Activated CD4-positive, alpha-beta memory T cell treated with anti-CD3 and anti-CD28 coated beads, Interleukin-2, amount 10 ng/mL, durations not matched to agents 7 days and 5 days (primary cell): ENCODE results near the gene KCNAB1. TPM values are rescaled to one million over a fixed set of nuclear protein-coding genes. Genes with fewer than 3 reads are reported as not detected.

Experiments used
- CTCF ChIA-PET: fragments of 350-600 bp; sonication (Branson Sonifier 250); formaldehyde crosslinking; loops from one replicate; lab custom pipeline; 2021; ENCODE audit warnings: antibody characterized with exemption, inconsistent platforms; lab: Charles Lee
- POLR2A ChIA-PET: fragments of 350-600 bp; sonication (Branson Sonifier 250); formaldehyde crosslinking; loops from one replicate; lab custom pipeline; 2021; ENCODE audit warnings: antibody characterized with exemption; lab: Charles Lee
- DNase-seq: peaks from one replicate; pipeline ENCODE4 v3.0.0-alpha.2; 2020
- H3K27ac Mint-ChIP-seq: one replicate; pipeline ENCODE4 v1.8.0; 2021; ENCODE audit warnings: mild to moderate bottlenecking, mixed read lengths
- H3K27me3 Mint-ChIP-seq: one replicate; pipeline ENCODE4 v1.8.0; 2021; ENCODE audit warnings: mixed read lengths
- H3K36me3 Mint-ChIP-seq: one replicate; pipeline ENCODE4 v1.8.0; 2021; ENCODE audit warnings: low read depth, mixed read lengths
- H3K4me1 Mint-ChIP-seq: one replicate; pipeline ENCODE4 v1.8.0; 2021; ENCODE audit warnings: mixed read lengths
- H3K4me3 Mint-ChIP-seq: one replicate; pipeline ENCODE4 v1.8.0; 2021; ENCODE audit warnings: mild to moderate bottlenecking, mixed read lengths
- H3K9me3 Mint-ChIP-seq: one replicate; pipeline ENCODE4 v1.8.0; 2021; ENCODE audit warnings: mixed read lengths
- total RNA-seq, 2 experiments: library from RNA; stranded (reverse); gene quantifications; one replicate each; pipeline ENCODE4 v1.2.3, GENCODE V29; 2021

KCNAB1 gene
- total RNA-seq, 2 experiments from 2014 or later = not detected

- Mint-ChIP-seq H3K9me3 (no peaks in the 10 kb centered on the region), H3K27ac (no peak overlapping the region), H3K4me3 (no peak overlapping the region), H3K27me3 (peaks cover 26% of the 10 kb centered on the region), H3K4me1 (peaks cover 7% of the 10 kb centered on the region), H3K36me3 (no peaks in the 10 kb centered on the region)
- ChIA-PET CTCF (no interaction called here), POLR2A (no interaction called here)
- no peak for DNase-seq
These were observed 25.5 kb downstream of the KCNAB1 start for GRCh38 chr3:156145866-156146265.

DNA sequence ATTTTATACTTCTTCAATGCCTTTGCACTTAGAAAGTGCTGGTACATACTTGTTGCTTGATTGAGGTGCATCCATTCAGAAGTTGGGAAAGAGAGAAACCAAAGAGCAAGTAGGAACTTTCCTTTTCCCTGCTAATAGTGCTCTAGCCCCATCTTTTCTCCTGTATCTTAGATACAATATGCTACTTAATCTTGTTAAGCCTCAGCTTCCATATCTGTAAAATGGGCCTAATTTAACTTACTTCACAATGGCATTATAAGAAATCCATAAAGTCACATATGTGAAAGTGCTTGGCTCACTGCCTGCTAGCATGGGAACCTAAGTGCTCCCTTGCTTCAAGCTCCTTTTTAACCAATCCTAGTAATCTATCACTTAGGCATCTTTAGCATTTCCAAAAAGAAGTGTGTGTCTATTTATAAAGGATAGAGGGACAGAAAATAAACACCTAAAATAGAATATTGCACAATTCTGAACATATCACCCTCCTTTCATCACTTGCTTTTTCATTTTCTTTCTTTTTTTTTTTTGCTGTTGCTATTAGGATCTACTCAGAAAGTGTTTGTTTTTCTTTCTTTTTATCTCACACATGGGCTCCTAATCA lies 28.1 kb downstream of the KCNAB1 start:
- Mint-ChIP-seq H3K4me3 (no peak overlapping the region), H3K27me3 (peaks cover 20% of the 10 kb centered on the region), H3K9me3 (no peaks in the 10 kb centered on the region), H3K4me1 (peaks cover 7% of the 10 kb centered on the region), H3K36me3 (no peaks in the 10 kb centered on the region), H3K27ac (no peak overlapping the region)
- ChIA-PET CTCF (interaction anchor here (0.8 to 6.8 kb wide), 9 partner anchors 7 to 989 kb away, joined by 3 to 64 read pairs (median 5); no protein-coding TSS in a partner anchor), POLR2A (no interaction called here)
- DNase-seq = no peak

GRCh38 chr3:156148946-156149381 lies 28.6 kb downstream of the KCNAB1 start:
- Mint-ChIP-seq H3K36me3 (no peaks in the 10 kb centered on the region), H3K27ac (no peak overlapping the region), H3K4me3 (no peak overlapping the region), H3K9me3 (no peaks in the 10 kb centered on the region), H3K27me3 (peaks cover 20% of the 10 kb centered on the region), H3K4me1 (peaks cover 7% of the 10 kb centered on the region)
- POLR2A ChIA-PET = no interaction called here
- no peak for DNase-seq
- CTCF ChIA-PET = interaction anchor here (0.8 to 6.8 kb wide), 9 partner anchors 8 to 988 kb away, joined by 3 to 64 read pairs (median 5); no protein-coding TSS in a partner anchor

DNA sequence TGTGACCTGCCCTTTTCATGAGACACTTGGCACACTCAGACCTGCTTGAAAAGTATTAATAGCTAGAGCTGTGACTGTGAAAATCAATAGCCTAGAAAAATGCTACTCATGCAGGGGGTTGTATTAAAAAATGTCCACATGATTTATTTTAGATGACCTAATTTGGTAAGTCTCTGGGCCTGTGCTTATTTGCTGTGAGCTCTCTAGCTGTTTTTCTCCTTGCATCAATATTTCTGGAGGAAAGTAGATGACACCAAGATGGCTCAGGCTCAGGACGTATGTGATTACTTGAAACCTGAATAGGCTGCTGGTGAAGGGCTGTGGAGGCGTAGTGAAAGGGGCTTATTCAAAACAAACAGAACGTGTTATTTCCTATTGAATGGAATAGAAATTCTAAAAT lies 29.5 kb downstream of the KCNAB1 start:
- POLR2A ChIA-PET = interaction anchor here (1.2 kb wide), 1 partner anchor 9 kb away, joined by 3 read pairs; no protein-coding TSS in a partner anchor
- no peak for DNase-seq
- H3K4me3 Mint-ChIP-seq = no peak overlapping the region
- CTCF ChIA-PET = interaction anchor here (0.6 to 6.8 kb wide), 12 partner anchors 9 to 1052 kb away, joined by 3 to 64 read pairs (median 4); no protein-coding TSS in a partner anchor
- no peak overlapping the region for H3K27ac Mint-ChIP-seq
- peaks cover 12% of the 10 kb centered on the region for H3K27me3 Mint-ChIP-seq
- H3K4me1 Mint-ChIP-seq = peaks cover 7% of the 10 kb centered on the region
- no peaks in the 10 kb centered on the region for H3K9me3 Mint-ChIP-seq
- H3K36me3 Mint-ChIP-seq = no peaks in the 10 kb centered on the region

DNA sequence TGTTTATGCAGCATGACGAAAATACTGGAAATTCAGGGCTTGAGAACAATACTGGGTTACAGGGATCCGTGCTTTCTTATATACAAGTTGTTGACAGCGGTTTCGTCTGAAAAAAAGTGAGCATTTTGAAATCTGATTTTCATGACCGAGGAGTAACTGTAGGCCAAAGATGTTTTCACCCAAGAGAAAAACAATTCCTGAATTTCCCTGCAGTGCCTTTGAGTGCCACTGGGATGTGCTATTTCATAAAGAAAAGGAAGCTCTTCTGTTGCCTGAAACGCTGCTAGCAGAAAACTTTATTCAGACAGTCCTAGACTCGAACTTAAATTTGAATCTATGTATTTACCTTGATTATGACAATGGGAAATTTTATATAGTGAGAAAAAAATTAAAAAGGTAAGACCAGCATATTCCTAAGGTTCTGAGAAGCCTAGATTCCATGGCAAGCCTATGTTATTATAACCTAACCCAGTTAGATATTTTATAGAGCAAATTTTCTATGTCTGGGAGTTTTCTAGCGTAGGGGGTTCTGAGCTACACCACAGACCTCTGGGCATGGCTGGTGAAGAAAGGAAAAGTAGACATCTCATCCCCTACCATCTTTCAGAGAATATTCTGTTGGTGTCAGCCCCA lies 30.2 kb downstream of the KCNAB1 start:
- peaks cover 10% of the 10 kb centered on the region for H3K27me3 Mint-ChIP-seq
- H3K27ac Mint-ChIP-seq = no peak overlapping the region
- DNase-seq = peak; percentile 24
- ChIA-PET CTCF (interaction anchor here (0.6 to 6.8 kb wide), 17 partner anchors 8 to 1051 kb away, joined by 3 to 64 read pairs (median 4); no protein-coding TSS in a partner anchor), POLR2A (interaction anchor here (1.2 kb wide), 1 partner anchor 8 kb away, joined by 3 read pairs; no protein-coding TSS in a partner anchor)
- H3K4me3 Mint-ChIP-seq = no peak overlapping the region
- H3K4me1 Mint-ChIP-seq = peaks cover 7% of the 10 kb centered on the region
- H3K9me3 Mint-ChIP-seq = no peaks in the 10 kb centered on the region
- H3K36me3 Mint-ChIP-seq = no peaks in the 10 kb centered on the region

DNA sequence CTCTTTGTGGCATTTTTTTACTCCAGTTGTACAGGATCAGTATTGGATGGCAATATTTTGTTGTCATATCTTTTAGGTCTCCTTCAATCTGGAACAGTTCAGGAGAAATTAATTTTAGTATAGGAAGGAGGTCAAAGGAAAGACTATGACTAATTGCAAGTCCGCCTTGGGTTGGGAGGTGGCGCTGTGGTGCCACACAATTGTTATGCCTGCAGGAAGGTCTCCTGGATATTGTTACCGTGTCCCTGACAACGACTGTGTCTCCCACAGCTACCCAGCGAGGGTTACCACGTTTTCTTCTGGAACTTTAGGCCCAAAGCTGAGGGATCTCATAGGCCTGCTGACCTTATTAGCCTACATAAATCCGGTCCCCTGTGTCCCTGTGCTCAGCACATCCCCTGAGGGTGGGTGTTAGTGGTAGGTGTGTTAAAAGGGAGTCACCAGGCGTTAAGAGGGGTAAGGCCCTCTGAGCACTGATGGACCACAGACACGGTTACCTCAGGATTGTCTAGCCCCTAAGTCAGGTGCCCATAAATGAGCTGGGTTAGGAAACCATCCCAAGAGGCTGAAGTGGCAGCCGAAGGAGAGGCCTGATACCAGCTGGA lies 31.5 kb downstream of the KCNAB1 start:
- CTCF ChIA-PET = interaction anchor here (0.7 to 6.8 kb wide), 24 partner anchors 8 to 1009 kb away, joined by 3 to 64 read pairs (median 4); partner anchors contain the start of genes CCNL1 and SSR3
- no peak overlapping the region for H3K4me3 Mint-ChIP-seq
- POLR2A ChIA-PET = interaction anchor here (0.7 to 2.4 kb wide), 2 partner anchors 22 to 522 kb away, joined by 3 to 7 read pairs; no protein-coding TSS in a partner anchor

DNA sequence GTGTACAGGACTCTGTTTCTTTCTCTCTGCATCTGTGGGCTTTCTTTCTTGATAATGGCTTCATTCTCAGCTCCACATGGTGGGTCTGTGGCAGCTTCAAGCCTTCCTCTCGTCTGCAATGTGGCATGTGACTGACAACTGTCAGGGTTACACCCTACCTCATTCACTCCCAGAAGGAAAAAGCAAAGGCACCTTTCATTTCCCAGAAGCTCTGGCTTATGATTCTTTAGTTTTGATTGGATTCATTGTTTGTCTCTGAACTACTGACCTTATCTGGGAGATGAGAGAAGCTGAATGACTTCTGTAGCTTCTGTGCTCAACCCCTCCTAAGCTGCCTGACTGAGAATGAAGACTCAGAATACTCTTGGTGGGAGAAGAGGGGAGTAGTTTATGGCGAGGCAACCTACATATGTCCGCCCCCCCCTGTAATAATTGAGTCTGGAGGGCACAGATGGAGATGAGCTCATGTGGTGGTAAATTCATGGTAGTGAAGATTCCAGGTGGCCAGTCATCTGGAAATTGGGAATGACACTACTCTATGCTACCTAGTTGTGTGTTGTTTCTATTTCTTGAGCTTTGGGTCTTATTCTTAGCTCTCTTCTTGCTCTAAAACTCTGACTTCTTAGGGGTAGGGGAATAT lies 38.4 kb downstream of the KCNAB1 start:
- ChIA-PET CTCF (interaction anchor here (1.1 kb wide), 1 partner anchor 8 kb away, joined by 6 read pairs; no protein-coding TSS in a partner anchor), POLR2A (interaction anchor here (1.0 kb wide), 1 partner anchor 9 kb away, joined by 3 read pairs; no protein-coding TSS in a partner anchor)
- no peak for DNase-seq
- no peak overlapping the region for H3K4me3 Mint-ChIP-seq
- no peaks in the 10 kb centered on the region for H3K9me3 Mint-ChIP-seq
- H3K27ac Mint-ChIP-seq = no peak overlapping the region
- no peaks in the 10 kb centered on the region for H3K36me3 Mint-ChIP-seq
- H3K4me1 Mint-ChIP-seq = peaks cover 13% of the 10 kb centered on the region
- H3K27me3 Mint-ChIP-seq = peaks cover 3% of the 10 kb centered on the region

More for the DNA sequence above, 31.5 kb downstream of the KCNAB1 start:
- Mint-ChIP-seq H3K36me3 (no peaks in the 10 kb centered on the region), H3K4me1 (peaks cover 7% of the 10 kb centered on the region), H3K27ac (no peak overlapping the region), H3K9me3 (no peaks in the 10 kb centered on the region), H3K27me3 (peaks cover 3% of the 10 kb centered on the region)
- DNase-seq = peak; percentile 67

GRCh38 chr3:156160647-156161046 lies 40.3 kb downstream of the KCNAB1 start:
- no peak for DNase-seq
- Mint-ChIP-seq H3K4me3 (peak overlapping the region; percentile 6), H3K9me3 (no peaks in the 10 kb centered on the region), H3K27me3 (no peaks in the 10 kb centered on the region), H3K4me1 (peaks cover 13% of the 10 kb centered on the region), H3K36me3 (no peaks in the 10 kb centered on the region), H3K27ac (no peak overlapping the region)
- POLR2A ChIA-PET = interaction anchor here (1.4 kb wide), 1 partner anchor 1000 kb away, joined by 5 read pairs; the partner anchor contains the start of gene CCNL1
- CTCF ChIA-PET = interaction anchor here (0.8 to 1.2 kb wide), 3 partner anchors 8 to 349 kb away, joined by 3 to 13 read pairs (median 4); no protein-coding TSS in a partner anchor

- H3K4me1 Mint-ChIP-seq = peaks cover 13% of the 10 kb centered on the region
These were observed 40.8 kb downstream of the KCNAB1 start for GRCh38 chr3:156161172-156161571.

DNA sequence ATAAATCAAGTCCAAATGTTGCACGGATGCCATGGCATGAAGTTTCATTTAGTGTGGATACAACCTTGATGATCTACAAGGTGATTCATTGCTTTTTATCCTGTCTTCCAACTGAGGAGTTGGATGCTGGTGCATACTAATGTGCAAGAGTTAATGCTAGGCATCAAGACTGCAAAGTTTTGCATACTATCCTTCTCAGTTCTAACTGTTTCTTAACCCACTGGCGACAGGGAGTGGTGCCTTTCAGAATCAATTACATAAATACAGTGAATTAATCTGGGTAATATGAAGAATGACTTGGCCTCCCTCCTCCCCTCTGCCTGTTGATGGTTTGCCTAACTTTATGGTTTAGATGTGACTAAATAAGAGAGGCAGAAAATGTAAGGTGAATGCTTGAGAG lies 43.5 kb downstream of the KCNAB1 start:
- Mint-ChIP-seq H3K27me3 (peaks cover 6% of the 10 kb centered on the region), H3K9me3 (no peaks in the 10 kb centered on the region), H3K4me3 (no peak overlapping the region), H3K36me3 (no peaks in the 10 kb centered on the region), H3K27ac (no peak overlapping the region), H3K4me1 (peaks cover 13% of the 10 kb centered on the region)
- no peak for DNase-seq
- POLR2A ChIA-PET = no interaction called here
- CTCF ChIA-PET = interaction anchor here (1.6 kb wide), 1 partner anchor 13 kb away, joined by 6 read pairs; no protein-coding TSS in a partner anchor

More at GRCh38 chr3:156161172-156161571, 40.8 kb downstream of the KCNAB1 start:
- Mint-ChIP-seq H3K9me3 (no peaks in the 10 kb centered on the region), H3K27ac (no peak overlapping the region), H3K4me3 (no peak overlapping the region), H3K36me3 (no peaks in the 10 kb centered on the region), H3K27me3 (peaks cover 3% of the 10 kb centered on the region)
- CTCF ChIA-PET = interaction anchor here (0.8 to 1.0 kb wide), 2 partner anchors 9 to 349 kb away, joined by 3 to 4 read pairs; no protein-coding TSS in a partner anchor
- POLR2A ChIA-PET = interaction anchor here (1.4 kb wide), 1 partner anchor 999 kb away, joined by 5 read pairs; the partner anchor contains the start of gene CCNL1
- DNase-seq = no peak

DNA sequence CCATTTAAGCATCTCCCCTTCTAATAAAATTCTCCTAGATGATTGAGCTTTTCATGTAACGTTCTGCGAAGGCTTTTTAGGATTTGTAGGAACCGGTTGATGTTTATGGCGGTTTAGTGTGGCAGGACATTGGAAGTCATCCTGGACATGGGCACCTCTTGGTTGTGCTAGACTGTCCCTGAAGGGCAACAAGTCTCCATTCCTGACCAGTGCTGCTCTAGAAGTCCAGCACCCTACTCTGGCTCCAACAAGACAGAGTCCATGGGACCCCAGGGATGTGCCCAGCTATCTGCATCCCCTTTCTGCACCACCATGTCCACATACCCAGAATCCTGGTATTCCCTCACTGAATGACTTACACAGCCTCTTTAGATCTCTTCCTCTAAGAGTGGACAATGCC lies 46.4 kb downstream of the KCNAB1 start:
- ChIA-PET CTCF (interaction anchor here (0.8 to 1.2 kb wide), 2 partner anchors 7 to 16 kb away, joined by 3 read pairs; no protein-coding TSS in a partner anchor), POLR2A (no interaction called here)
- Mint-ChIP-seq H3K36me3 (no peaks in the 10 kb centered on the region), H3K27ac (no peak overlapping the region), H3K27me3 (peaks cover 16% of the 10 kb centered on the region), H3K4me3 (no peak overlapping the region), H3K9me3 (no peaks in the 10 kb centered on the region), H3K4me1 (no peaks in the 10 kb centered on the region)
- DNase-seq = no peak

- ChIA-PET POLR2A (no interaction called here), CTCF (interaction anchor here (0.5 kb wide), 1 partner anchor 196 kb away, joined by 5 read pairs; no protein-coding TSS in a partner anchor)
These were observed 50.2 kb downstream of the KCNAB1 start for GRCh38 chr3:156170571-156170970.

More at GRCh38 chr3:156170571-156170970, 50.2 kb downstream of the KCNAB1 start:
- H3K36me3 Mint-ChIP-seq = no peaks in the 10 kb centered on the region
- H3K9me3 Mint-ChIP-seq = no peaks in the 10 kb centered on the region
- H3K27me3 Mint-ChIP-seq = peaks cover 17% of the 10 kb centered on the region
- H3K27ac Mint-ChIP-seq = no peak overlapping the region
- no peaks in the 10 kb centered on the region for H3K4me1 Mint-ChIP-seq
- no peak overlapping the region for H3K4me3 Mint-ChIP-seq
- DNase-seq = no peak
